Measurements from ENCODE around the gene NYNRIN. TPM values are rescaled to one million over a fixed set of nuclear protein-coding genes. Genes with fewer than 3 reads are reported as not detected.
"Not testable (repeated sequence)": the region's sequence is repeated elsewhere in the genome, so short reads cannot be mapped to it uniquely, and the experiment has no call there.

Gene NYNRIN
- total and polyA plus RNA-seq, 2 experiments from 2014 or later, result 3.1 to 20.0 TPM

GRCh38 chr14:24443053-24443665, 44.4 kb downstream of the NYNRIN start:
- TF ChIP-seq JUNB (IDR thresholded peaks at IDR 0.05; ENCODE audit: unreplicated experiment), result no peak
- no peak for TF ChIP-seq CTCF (conservative IDR thresholded peaks at IDR 0.05; ENCODE audit: low read depth in 2 of 2)
- Mint-ChIP-seq H3K27me3 (ENCODE audit: insufficient read depth, low read depth, poor library complexity) (peaks cover 2% of the 10 kb centered on the region), H3K36me3 (ENCODE audit: low read depth) (peaks cover 30% of the 10 kb centered on the region), H3K9me3 (no peaks in the 10 kb centered on the region; the same call in 2 of the 3 replicates), H3K27ac (peak overlapping the region; percentile 99), H3K4me1 (peaks cover 5% of the 10 kb centered on the region; the same call in 1 of the 3 replicates), H3K4me3 (peak overlapping the region; percentile 88)
- Histone ChIP-seq H3K36me3 (ENCODE audit: insufficient read depth) (peaks cover 7% of the 10 kb centered on the region; the same call in 1 of the 2 replicates), H3K4me1 (ENCODE audit: insufficient read depth) (peaks cover 13% of the 10 kb centered on the region), H4K20me1 (replicated peaks; ENCODE audit: insufficient read depth) (no peaks in the 10 kb centered on the region; the same call in 1 of the 2 replicates), H3F3A (replicated peaks; ENCODE audit: low read depth) (peaks cover 7% of the 10 kb centered on the region; the same call in 1 of the 2 replicates), H3K27me3 (ENCODE audit: insufficient read depth) (no peaks in the 10 kb centered on the region), H3K9me2 (ENCODE audit: insufficient read depth) (no peaks in the 10 kb centered on the region), H3K4me2 (peak overlapping the region; percentile 81), H3K79me2 (replicated peaks; ENCODE audit: insufficient read depth) (peaks cover 13% of the 10 kb centered on the region), H3K27ac (ENCODE audit: low read depth) (peak overlapping the region; percentile 70), H2AFZ (peak overlapping the region; percentile 43), H3K4me3 (peak overlapping the region; percentile 70)
- ATAC-seq (no peak), DNase-seq (ENCODE audit: low spot score) (no peak)

GRCh38 chr14:24450828-24451227, 52.0 kb downstream of the NYNRIN start:
- not testable (repeated sequence) for H3K4me2 ChIP-seq; H3K9me2 ChIP-seq (ENCODE audit: insufficient read depth); H3K27ac ChIP-seq (ENCODE audit: low read depth); H3K27me3 ChIP-seq (ENCODE audit: insufficient read depth); H3K79me2 ChIP-seq (replicated peaks; ENCODE audit: insufficient read depth); H3K4me3 ChIP-seq; H3K27me3 Mint-ChIP-seq (ENCODE audit: insufficient read depth, low read depth, poor library complexity); ATAC-seq; H3K4me3 Mint-ChIP-seq; H3K27ac Mint-ChIP-seq; H4K20me1 ChIP-seq (replicated peaks; ENCODE audit: insufficient read depth); H3K4me1 ChIP-seq (ENCODE audit: insufficient read depth); DNase-seq (ENCODE audit: low spot score); H3F3A ChIP-seq (replicated peaks; ENCODE audit: low read depth); H2AFZ ChIP-seq; H3K4me1 Mint-ChIP-seq
- peaks cover 38% of the 10 kb centered on the region for H3K9me3 Mint-ChIP-seq
- peaks cover 14% of the 10 kb centered on the region for H3K36me3 ChIP-seq (ENCODE audit: insufficient read depth)
- peaks cover 32% of the 10 kb centered on the region for H3K36me3 Mint-ChIP-seq (ENCODE audit: low read depth)

GRCh38 chr14:24456980-24457379, 58.2 kb downstream of the NYNRIN start:
- Mint-ChIP-seq H3K36me3 (ENCODE audit: low read depth) (peaks cover 32% of the 10 kb centered on the region), H3K9me3 (peaks cover 34% of the 10 kb centered on the region), H3K27ac (no peak overlapping the region), H3K4me3 (no peak overlapping the region), H3K27me3 (ENCODE audit: insufficient read depth, low read depth, poor library complexity) (no peaks in the 10 kb centered on the region), H3K4me1 (no peaks in the 10 kb centered on the region)
- H3K79me2 ChIP-seq (replicated peaks; ENCODE audit: insufficient read depth), result no peaks in the 10 kb centered on the region
- peaks cover 5% of the 10 kb centered on the region; the same call in 1 of the 2 replicates for H3K9me2 ChIP-seq (ENCODE audit: insufficient read depth)
- no peaks in the 10 kb centered on the region for H3K4me1 ChIP-seq (ENCODE audit: insufficient read depth)
- no peaks in the 10 kb centered on the region for H4K20me1 ChIP-seq (replicated peaks; ENCODE audit: insufficient read depth)
- no peak for ATAC-seq
- H2AFZ ChIP-seq, result no peak overlapping the region
- DNase-seq (ENCODE audit: low spot score), result no peak
- peaks cover 14% of the 10 kb centered on the region for H3K36me3 ChIP-seq (ENCODE audit: insufficient read depth)
- H3K4me2 ChIP-seq, result no peak overlapping the region
- no peak overlapping the region for H3K27ac ChIP-seq (ENCODE audit: low read depth)
- no peaks in the 10 kb centered on the region for H3F3A ChIP-seq (replicated peaks; ENCODE audit: low read depth)
- H3K4me3 ChIP-seq, result no peak overlapping the region
- H3K27me3 ChIP-seq (ENCODE audit: insufficient read depth), result no peaks in the 10 kb centered on the region
- TF ChIP-seq JUNB (IDR thresholded peaks at IDR 0.05; ENCODE audit: unreplicated experiment) (no peak), CTCF (conservative IDR thresholded peaks at IDR 0.05; ENCODE audit: low read depth in 2 of 2) (no peak), ETS1 (IDR thresholded peaks at IDR 0.05) (no peak), POLR2AphosphoS5 (IDR thresholded peaks at IDR 0.05; ENCODE audit: low read depth) (no peak), STAT1 (IDR thresholded peaks at IDR 0.05; ENCODE audit: unreplicated experiment) (no peak), EZH2phosphoT487 (IDR thresholded peaks at IDR 0.05; ENCODE audit: unreplicated experiment) (no peak), REST (IDR thresholded peaks at IDR 0.05; ENCODE audit: unreplicated experiment) (no peak)

Data from GM23338 (cell line).